Measurements from ENCODE around the gene MAP1LC3B2.

MAP1LC3B2 gene

DNA sequence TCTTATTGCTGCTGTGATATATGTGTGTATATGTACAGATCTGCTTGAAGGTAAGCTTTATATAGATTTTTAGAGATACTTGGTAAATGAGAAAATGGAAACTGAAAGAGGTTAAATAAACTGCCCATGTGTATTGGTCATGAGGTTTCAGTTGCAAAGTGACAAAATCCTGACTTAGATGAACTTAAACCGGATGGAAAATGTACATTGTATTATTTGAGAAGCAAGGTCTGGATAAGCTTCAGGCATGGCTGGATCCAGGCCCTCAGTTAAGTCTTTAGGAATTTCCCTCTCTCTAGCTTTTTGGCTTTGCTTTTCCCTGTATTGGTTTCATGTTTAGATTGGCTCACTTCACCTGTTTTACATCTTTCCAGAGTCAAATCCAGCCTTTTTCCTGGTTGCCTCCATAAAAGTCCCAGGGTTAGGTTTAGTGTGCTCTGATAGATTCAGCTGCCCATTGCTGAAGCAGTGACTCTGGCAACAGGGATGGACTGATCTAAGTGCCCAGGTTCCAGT is 21.0 kb upstream of the MAP1LC3B2 start:
- DNase-seq, result no peak

DNA sequence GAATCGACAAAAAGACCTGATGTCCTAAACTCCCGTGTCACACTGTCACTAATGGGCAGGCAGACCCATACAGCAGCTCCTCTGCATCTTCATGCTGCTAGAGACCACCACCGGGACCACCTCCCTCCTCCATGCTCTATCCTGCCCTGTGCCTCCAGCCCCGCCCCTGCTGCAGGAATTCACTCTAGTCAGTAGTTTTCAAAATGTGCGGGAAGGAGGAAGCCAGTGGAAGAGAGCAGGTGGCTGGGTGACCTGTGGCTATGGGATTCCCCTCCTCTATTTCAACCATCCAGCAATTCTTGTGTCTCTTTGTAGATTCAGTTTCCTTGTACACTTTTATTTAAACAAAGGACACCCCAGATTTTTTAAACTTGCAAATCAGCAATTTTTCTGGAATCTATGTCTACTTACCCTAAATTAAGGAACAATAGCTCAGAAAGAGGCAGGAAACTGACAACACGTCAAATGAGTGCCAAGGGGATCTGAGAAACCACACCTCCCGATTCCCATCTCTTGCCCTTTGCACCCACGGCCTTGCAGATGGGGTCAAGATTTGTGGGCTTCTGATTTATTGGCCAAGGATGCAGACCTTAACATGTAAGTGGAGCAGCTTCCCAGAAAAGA is 20.4 kb upstream of the MAP1LC3B2 start:
- DNase-seq, result no peak

DNA sequence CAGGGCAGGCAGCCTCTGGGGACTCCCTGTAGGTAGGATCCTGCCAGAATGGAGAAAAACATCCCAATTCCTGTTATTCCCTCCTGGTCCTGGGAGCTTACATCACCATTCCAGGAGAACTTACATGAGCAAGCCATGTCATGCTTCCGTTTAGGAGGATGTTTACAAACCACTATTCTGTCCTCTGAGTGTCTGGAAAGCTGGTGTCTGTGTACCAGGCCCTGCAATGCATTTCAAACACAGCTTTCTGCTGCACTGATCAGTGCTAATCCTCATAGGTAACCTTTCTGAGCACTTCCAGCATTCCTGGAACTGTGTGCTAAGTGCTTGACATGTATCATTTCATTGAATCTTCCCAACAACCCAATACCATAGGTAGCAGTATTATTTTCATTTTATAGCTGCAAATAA is 19.8 kb upstream of the MAP1LC3B2 start:
- DNase-seq, result no peak

DNA sequence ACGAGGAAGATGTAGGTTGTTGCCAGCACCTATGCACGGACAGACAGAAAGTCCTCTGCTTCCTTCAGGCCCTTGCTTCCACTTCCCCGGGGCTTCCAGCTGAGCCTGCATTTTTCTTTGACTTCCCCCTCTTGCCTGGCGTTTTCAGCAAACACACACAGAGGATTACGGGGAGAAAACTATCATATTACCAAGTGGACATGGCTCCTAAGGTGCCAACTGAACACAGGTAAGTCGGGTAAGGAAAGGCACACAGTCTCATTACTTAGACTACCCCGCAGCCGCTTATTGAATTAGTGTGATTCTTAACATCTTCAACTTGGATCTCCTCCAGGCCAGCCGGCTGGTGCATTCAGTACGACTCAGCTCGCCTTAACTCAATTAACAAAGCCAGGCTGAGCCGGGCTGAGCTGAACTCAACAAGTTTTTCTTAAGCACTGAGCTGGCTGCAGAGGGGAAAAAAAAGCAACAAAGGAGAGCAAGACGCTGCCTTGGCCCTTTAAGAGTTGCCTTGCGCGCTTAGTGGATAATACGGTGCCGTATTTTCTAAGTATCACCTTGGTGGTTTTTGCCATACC is 19.2 kb upstream of the MAP1LC3B2 start:
- DNase-seq, result peak; percentile 73

DNA sequence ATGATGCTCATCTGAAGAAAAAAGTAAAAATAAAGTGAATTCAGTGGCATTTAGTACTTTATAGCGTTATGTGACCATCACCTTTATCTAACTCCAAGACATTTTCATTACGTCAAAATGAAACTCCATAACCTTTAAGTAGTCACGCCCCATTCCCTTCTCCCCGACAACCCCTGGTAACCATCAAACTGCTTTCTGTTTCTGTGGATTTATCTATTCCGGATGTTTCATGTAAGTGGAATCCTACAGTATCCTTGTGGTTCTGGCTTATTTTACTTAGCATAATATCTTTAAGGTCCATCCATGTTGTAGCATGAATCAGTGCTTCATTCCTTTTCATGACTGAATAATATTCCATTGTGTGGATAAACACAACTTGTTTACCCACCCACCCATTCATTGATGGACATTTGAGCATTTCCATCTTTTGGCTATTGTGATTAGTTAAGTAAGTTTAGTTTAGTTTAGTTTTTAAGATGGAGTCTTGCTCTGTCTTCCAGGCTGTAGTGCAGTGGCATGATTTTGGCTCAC is 18.5 kb upstream of the MAP1LC3B2 start:
- no peak for DNase-seq

DNA sequence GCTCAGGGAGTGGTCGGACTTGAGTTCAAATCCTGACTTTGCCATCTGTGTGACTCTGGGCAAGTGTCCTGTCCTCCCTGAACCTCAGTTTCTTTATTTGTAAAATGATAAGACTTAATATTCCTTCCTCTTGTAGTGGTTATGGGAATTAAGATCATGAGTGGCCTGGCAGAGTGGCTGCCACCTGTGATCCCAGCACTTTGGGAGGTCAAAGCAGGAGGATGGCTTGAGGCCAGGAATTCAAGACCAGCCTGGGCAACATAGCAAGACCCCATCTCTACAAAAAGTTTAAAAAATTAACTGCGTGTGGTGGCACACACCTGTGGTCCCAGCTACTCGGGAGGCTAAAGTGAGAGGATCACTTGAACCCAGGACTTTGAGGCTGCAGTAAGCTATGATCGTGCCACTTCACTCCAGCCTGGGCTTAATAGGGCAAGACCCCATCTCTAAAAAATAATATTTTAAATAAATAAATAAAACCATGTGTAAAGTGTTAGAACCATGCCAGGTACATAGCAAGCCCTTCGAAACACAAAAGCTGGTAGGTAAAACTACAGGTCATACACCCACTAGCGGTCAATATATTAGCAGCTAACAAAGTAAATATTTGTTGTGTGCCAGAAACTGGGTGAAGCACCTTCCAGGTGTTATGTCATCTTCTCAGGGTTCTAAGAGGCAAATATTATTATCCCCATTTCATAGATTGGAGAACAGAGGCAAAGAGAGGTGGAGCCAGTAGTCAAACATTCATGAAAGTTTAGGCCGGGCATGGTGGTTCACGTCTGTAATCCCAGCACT is 17.4 kb upstream of the MAP1LC3B2 start:
- DNase-seq, result no peak

DNA sequence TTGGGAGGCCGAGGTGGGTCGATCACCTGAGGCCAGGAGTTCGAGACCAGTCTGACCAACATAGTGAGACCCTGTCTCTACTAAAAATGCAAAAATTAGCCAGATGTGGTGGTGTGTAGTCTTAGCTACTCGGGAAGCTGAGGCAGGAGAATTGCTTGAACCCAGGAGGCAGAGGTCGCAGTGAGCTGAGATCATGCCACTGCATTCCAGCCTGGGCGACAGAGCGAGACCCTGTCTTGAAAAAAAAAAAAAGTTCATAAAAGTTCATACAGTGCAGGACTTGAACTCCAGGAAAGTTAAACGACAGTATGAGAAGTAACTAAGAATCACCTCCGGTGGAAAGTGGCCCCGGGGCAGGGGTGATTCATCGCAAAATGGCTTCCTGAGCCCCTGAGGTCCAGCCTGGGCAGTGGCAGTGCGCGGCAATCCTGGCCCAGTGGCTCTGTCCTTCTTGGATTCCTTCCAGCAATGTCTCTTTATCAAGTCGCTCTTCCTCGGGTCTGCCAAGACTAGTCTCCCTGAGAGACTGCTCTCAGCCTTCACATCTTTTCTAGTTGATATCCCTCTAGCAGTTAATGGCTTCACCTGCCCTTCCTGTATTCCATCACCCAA is 16.7 kb upstream of the MAP1LC3B2 start:
- no peak for DNase-seq

DNA sequence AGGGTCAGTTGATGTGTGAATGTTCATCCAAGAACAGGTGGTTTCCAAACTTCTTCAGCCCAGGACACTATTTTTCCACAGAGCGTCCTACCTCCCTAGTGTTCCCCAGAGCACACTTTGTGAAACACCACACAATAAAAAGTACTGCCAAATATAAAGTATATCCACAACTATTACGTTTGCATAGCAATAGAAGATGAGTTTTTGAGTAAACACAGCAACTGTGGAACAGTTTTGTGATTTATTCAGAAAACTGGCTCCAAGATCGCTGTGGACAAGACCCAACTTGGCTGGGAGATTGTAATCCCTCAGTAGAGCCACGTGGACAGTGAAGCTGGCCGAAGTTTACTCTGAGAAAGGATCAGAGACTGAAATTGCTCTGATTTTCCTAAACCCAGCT is 14.5 kb upstream of the MAP1LC3B2 start:
- DNase-seq, result no peak

DNA sequence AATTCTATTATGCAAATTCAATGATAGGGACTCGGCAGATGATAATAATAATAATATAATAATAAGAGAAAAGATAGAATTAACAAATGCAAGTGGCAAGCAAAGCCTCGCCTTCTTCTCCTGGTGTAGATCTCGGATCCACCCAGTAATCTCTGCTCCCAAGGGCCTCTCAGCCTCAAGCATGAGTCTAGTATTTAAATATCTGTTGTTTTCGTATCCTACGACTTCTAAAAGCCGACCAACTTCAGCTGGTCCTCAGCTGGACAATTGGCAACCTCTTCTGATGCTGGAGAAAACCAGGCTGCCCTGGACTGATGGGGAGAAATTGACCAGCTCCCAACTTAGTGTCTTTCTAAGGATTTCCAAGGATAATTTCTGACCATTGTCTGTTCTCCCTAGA is 14.0 kb upstream of the MAP1LC3B2 start:
- DNase-seq, result no peak

DNA sequence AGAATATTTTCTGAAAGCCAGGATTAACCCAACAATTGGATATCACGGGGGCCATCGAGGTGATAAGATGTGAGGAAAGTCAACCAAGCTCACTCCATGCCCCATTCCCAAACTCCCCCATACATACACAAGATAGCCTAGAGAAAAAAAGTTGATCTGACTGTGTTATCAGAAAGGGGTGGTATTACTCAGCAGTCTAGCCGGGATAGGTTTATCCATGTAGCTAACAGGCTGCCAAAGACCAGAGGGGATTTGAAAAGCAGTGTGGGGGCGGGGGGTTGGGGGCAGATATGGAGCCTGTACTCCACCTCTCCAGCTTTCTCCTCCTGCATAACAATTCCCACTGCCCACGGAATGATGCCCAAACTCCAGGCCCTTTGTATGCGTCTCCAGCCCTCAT is 13.2 kb upstream of the MAP1LC3B2 start:
- no peak for DNase-seq

DNA sequence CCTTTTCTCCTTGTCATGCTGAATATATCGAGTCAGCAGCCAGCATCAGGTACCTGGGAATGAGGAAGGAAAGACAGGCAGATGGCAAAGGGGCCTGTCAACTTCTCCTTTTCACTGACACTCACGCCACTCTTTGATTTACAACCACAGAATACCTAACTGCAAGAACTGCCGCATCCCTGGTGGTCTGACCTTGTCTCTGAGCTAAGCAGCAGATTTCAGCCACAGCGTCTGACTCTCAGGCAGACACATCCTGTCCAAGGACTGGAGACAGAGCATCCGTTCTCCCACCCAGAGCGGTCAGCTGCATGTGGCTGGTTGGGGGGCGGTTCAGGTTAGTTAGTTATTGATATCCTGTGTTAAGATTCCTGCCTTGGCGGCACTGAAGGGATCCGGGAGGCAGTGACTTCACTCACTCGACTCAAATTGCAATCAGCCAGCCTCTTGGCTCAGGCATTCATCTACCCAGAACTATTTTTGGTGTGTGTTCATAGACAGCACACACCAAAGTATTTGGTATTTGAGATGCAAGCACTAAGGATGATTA is 11.2 kb upstream of the MAP1LC3B2 start:
- no peak for DNase-seq

DNA sequence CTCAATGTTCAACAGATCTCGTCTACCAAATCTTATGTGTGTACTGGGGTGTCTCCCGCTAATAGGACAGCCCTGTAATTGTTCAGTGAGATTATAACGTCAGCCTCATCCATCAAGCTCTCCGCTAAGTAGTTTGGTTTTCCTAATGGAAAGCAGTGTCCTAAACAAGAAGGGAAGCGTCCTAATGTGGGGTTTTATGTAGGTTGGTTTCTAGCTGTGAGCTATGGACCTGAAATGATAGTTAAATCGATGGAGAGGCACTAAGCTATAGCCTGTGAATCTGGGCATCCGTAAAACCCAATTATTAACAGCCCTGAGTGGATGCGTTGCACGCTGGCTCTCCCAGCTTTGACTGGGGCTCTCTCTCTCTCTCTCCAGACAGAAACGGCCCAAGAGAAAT is 9.2 kb upstream of the MAP1LC3B2 start:
- no peak for DNase-seq

DNA sequence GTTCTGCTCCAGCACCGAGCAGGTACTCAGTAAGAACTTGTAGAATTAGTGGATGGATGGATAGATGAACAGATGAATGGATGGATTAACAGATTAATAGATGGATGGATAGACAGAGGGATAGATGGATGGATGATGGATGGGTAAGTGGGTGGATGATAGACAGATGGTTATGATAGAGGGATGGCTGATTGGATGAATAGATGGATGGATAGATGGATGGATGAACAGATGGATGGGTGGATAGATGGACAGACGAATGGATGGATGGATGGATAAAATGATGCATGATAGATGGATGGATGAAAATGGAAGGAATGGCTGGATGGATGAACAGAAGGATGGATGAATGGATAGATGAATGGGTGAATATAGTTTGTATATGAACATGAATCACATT is 8.0 kb upstream of the MAP1LC3B2 start:
- DNase-seq, result no peak

DNA sequence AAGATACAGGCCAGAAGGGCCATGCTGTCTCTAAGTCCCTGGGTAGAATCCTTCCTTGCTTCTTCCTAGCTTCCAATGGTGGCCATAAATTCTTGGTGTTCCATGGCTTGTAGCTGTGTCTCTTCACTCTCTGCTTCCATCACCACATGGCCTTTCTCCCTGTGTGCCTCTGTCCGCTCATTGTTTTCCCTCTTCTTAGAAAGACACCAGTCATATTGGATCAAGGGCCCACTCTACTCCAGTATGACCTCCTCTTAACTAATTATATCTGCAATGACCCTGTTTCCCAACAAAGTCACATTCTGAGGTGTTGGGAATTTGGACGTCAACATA is 7.6 kb upstream of the MAP1LC3B2 start:
- no peak for DNase-seq

DNA sequence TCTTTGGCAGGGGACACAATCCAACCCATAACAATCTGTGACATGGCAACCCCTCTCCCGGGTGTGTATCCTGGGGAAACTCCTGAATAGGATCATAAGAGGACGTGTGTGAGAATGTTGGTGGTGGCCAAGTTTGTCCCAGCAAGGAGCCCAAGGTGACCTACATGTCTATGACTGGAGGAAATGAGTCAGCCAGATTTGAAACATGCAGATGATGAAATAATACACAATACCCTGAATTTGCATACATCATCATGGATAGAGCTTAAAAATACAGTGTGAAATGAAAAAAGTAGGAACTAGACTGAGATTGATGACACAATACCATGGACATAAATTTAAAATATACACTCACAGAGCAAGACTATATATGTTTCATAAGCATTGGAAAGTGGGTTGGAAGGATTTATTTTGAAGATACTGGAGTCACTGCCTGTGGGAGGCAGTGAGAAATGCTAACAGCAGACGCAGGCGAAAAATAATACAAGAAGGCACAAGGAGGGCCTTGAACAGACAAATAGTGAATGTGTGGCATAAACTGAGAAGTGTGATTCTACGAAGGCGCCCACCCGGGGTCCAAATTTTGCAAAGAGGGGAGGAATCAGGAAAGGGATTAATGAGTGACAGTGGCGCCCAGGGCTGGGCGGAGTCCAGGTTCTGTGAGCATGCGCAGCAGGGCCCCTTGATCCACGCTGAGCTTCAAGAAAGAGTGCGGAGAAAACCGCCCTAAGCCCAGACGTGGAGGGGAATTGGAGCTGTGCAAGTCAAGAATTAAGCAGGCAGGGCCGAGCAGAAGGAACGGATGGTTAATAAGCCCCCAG is 7.0 kb upstream of the MAP1LC3B2 start:
- no peak for DNase-seq

DNA sequence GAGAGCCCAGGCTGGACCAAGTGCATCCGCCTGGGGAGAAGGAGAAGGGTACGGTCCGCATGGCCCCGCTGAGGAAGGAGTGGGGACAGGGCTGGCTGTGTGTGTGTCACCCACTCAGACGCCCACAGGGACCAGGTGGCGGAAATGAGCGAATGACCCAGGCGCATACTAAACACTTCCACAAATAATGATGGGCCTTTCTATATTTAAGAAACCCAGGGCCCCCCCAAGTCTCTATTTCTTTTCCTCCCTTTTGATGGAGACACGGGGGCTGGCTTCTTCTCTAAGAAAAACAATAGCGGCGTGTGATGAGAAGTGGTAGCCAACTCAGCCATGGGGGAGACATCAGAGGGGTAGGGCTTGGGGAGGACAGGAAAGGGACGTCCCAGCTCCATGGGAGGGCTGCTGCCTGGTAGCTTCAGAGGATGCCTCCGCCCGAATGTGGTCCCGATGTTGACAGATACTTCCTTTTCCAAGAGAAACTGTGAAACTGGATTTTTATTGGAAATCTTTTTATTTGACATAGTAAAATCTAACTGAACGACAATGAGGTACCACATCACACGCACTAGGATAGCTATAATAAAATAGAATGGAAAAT is 6.3 kb upstream of the MAP1LC3B2 start:
- DNase-seq, result no peak

DNA sequence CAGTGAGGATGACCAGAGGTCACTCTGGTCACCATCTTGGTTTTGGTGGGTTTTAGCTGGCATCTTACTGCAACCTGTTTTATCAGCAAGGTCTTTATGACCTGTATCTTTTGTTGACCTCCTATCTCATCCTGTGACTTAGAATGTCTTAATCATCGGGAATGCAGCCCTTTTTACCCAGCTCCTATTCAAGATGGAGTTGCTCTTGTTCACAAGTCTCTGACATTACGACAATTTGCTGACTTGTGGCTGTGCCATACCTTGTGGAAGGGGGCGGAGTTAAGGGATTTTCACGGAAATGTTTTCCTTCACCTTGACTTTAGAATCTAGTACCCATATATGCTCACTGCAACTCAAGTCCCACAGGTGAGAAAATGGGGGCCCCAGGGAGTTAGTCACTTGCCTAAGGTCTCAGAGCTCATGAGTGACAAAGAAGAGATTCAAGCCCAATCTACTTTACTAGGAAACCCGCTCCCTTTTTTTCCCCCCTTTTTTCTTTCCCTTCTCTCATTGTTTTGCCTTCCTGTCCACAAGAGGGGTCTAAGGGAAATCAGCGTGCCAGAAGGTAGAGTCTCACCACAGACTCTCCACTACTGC is 2.7 kb upstream of the MAP1LC3B2 start:
- no peak for DNase-seq

DNA sequence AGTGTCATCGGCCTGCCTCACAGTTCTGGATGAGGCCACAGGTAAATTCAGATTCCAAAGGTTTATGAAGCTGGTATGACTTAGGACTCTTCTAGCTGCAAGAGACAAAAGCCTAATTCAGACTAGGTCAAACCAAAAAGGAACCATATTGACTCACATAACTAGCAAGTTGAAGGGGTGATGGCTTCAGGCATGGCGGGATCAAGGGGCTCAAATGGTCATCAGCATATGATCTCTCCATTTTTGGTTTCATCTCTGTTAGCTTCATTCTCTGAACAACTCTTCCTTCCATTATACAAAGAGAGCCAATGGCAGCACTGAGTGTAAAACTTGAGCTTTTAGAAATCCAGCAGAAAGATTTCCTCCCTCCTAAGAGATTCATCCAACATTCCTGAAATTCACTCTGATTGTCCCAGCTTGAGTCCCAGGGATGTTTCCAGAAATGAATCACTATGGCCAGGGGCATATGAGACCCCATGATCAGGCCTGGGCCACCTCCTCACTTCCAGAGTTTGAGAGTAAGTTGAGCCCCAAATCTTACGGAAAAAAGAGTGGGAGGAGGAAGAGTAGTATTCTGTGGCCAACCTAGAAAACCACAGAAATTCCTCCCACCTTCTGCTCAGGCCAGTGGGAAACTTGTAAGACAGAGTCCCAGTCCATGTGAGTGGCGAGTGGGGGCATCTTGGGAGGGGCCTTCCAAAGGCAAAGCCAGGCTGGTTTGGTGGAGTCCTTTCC is 2.0 kb upstream of the MAP1LC3B2 start:
- no peak for DNase-seq

DNA sequence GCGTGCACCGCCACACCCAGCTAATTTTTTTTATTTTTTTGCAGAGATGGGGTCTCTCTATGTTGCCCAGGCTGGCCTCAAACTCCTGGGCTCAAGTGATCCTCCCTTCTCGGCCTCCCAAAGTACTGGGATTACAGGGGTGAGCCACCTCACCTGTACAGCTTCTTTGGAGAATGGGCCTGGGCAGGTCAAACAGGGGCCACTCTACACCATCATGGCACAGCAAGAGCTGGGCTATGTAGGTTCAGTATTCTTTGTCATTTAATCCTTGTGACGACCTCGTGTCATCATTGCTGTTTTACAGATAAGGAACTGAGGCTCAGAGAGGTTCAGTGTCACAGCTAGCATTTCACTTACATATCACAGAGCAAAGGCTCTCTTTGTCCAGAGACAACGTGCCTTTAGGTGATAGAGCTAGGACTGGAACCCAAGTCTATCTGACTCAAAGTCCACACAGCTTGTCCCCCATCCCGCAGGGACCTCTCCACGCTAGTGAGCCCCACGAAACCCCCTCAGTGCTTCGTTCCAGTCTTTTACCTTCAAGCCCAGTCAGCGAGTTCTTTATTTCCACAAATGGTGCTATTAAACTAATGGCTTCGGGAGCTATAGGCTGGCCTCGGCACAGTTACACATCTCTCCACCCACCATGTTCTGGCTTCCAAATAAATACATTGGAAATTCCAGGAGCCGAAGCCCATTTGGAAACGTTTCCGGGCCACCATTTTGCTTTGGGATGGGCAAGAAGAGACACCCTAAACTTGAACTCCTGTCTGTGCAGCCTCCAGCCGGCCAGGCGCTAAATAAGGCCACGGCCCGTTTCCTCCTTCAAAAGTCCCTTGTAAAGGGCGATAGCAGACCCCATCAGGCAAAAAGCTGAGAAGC is 660 bp upstream of the MAP1LC3B2 start:
- DNase-seq, result no peak
